Measurements from ENCODE around the gene RNPS1.

RNPS1 gene

DNA sequence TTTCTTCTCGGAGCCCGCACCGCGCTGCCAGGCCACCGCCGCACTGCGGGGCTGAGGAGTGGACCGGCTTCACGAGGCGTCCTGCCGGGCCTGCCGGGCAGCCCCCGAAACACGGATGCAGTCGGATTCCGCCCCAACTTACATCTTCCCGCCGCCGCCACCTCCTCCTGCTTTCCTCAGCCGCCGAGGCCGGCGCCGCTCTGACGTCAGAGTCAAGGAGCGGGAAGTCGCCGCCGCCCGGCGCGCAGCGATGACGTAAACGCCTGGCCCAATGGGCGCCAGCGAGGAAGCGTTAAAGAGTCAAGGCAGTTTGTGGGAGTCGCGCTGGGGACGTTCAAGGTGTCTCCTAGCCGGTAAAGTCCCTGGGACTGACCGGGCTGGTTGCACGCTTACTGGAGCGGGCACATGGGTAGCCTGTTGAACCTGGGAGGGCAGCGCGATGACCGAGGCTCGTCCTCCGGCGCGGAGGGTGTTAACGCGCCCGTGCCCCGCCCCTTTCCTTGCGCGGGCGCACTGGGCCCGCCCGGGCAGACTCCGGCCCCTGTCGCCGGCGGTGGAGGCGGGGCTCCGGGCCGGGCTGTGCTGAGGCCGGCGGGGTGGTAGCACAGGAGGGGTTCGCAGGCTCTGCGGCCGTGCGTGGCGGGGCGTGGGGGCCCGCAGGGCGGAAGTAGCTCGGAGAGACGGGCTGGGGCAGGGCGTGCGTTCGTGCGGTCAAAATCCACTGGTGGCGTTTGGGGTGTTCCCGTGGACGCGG, at the start of gene RNPS1:
RNPS1 (minus strand) TSS at position 214 of the 754 bp plus-strand sequence. CDS start 3,483 bp downstream, outside the sequence.
- peak; percentile 95 for DNase-seq

DNA sequence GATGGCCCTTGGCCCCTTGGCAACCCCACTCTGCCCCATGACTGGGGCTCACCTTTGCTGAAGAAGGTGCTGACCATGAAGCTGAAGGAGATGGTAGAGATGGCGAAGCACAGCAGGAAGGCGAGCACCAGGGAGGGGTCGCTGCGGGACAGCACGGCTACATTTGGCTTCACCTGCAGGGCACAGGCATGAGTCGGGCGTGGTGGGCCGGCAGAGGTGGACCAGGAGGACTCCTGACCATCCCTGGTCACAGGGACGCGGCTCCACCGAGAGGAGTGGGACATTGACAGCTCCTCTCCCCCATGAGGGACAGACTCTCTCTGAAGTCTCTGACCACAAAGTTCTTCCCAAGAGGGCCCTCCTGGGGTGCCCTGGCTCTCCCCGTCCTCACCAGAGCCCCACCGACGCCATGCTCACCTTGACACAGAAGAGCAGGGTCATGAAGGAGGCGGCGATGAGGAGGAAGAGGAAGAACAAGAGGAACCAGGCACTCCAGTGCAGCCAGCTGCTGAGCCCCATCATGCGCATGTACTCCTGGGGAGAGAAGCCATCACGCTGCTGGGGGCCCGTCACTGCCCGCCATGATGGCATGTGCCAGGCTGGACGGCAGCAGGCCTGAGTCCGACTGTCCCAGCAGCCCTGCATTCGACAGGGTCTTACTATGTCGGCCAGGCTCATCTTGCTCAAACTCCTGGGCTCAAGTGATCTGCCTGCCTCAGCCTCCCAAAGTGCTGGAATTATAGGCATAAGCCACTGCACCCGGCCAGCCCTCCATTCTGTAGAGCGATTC, 49.5 kb upstream of the RNPS1 start:
- no peak for DNase-seq

DNA sequence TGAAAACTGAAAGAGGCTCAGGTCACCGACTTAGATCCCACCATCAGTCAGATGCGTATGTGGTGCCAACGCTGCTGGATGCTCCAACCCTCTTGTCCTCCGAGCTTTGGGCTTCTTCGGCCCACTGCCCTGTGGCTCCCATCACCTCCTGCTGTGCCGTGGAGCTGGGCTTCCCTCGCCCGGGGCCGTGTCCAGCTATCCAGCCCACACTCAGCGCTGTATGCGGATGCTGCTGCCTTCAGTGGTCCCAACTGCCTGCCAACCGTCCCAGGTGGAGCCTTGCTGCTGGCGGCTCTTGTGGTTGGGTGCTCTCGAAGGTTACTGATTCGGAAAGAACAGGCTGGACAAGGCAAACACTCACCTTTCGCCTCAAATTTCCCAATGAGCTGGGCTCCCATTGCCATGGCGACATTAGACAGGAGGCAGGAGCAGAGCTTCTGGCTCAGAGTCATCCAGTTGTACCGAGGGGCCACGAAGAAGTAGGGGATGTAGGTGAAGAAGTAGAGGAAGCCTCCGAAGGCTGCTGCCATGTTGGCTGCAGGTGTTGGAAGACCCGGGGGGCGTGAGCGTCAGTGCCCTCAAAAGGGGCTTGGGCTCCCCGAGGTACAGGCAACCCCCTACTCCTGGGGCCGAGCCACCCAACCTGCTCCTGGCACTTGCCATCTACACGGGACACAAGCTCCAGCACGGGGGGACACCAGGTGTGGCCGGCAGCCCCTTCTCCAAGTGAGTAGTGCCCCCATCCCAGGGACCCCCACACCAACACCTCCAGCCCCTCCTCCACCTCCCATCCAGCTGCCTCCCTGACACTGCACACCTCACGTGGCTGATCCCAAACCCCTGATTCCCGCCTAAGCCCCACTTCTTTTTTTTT, 40.4 kb upstream of the RNPS1 start:
- DNase-seq, result no peak

- DNase-seq, result no peak
Measured at GRCh38 chr16:2299915-2300192, 31.9 kb upstream of the RNPS1 start.

DNA sequence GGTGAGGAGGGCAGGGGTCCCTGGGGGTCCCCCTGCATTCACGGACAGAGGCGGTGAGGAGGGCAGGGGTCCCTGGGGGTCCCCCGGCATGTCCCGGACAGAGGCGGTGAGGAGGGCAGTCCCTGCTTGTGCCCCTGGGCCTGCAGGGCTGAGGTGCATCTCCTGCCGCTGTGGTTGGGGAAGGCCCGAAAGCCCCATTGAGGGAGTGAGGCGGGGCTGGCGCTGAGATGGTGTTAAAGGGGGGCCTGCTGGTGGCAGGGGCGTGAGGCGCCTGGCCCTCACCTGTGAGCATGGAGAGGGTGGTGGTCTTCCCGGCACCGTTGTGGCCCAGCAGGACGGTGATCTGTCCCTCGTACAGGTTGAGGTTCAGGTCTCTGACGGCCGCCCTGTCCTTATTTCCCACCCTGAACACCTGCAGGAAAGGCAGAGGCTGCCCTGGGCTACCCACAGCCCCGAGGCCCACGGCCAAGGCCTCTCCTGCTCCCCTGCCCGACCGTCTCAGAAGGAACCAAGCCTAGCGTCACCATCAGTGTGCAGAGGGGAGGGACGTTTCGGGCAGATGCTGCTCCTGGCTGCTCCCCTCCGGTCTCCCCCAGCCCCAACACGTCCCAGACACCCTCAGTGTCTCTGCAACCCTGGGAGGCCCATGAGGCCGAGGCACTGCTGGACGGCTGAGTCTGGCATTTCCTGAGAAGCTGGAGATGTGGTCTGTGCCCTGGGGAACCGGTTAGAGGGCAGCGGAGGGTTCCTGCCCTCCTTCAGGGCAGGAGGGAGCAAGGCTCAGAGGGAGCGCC, 31.4 kb upstream of the RNPS1 start:
- no peak for DNase-seq

DNA sequence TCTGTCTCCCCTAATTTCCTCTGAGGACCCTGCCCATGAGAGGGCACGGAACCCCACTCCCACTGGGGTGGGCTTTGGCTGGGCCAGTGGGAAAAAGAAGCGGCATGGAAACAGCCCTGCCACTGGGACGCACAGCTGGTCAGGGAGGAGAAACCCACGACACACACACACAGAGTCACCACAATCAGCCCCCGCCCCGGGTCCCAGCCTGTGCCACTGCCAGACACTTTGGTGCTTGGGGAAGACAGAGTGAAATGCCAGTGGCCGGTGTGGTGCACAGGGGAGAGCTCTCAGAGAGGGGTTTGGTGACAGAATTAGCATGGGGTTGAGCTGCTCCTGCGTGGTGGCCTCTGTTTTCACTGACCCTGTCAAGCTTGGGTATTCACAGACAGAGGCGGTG, 30.7 kb upstream of the RNPS1 start:
- DNase-seq, result no peak

DNA sequence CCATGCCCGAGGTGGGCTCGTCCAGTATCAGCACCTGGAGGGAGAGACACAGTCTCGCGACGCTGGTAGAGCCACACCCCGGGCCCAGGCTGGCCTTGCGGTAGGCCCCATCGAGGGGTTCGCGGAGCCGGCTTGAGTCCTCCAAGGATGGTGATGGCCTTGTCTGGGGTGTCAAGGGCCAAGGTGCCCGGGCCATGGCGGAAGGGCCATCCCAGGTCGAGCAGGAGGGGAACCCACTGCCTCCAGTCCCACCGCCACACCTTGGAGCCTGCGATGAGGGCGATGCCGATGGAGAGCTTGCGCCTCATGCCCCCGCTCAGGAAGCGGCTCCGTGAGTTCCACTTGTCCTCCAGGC, 29.6 kb upstream of the RNPS1 start:
- DNase-seq, result no peak

DNA sequence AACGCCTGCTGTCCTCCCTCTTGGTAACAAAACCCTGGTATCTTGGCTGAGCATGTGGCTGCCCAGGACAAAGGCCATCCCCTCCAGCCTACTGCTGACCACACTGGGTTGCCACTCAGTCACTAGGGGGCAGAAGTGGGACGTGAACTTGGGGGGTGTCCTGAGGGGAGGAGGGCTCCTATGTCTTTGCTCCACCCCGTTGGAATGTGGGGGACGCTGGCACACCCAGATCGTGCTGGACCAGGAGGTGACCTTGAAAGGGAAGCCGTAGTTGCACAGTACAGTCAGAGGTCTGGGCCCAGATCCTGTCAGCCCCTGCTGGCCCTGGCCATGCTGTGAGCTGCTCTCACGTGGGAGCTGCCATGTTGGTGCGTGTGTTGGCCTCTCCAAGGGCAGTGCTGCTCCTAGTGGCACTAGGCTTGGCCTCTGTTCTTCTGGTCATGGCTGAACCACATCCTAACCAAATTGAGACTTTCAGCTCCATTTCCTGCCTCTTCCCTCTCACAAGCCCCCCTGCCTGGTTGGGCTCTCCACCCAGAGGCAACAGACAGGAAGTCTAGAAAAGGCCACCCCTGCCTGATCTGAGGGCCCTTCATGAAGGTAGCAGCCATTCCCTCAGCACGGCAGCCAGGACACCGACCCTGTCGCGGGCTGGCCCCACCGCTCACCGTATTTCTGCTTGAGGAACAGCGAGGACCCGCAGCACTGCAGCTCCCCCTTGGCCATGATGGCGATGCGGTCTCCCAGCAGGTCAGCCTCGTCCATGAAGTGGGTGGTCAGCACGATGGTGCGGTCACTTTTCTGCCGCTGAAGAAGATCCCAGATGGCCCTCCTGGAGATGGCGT, 29.0 kb upstream of the RNPS1 start:
- DNase-seq, result no peak

DNA sequence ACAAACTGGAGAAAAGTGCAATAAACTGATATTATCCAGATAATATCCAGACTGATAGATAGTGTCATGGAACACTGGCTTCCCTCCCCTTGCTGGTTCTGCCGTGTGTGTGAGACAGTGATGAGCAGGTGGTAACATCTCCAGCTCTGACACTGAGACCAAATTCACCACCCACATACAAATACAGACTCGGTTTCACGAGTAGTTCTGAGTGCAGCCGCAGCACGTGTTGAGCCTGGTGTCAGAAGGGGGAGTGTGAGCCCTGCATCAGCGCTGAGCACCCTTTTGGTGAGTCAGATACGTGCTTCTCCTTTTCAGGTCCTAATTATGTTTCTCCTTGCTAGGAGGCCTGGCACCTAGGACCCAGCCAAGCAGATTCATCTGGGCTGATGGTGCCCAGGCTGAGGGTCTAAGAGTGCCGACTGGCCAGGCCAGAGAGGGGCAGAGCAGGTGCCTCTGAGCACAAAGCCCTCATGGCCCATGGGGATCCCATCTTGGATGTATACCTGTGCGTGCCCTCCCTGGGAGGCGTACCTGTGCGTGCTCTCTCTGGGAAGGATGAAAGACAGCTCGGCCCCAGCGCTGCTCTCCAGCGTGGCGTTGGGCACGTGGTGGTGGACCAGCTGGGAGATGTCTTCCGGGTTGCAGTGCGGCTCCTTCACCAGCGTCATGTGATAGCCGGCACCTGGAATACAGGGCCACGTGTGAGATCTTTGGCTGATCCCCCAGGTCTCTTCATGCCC, 27.3 kb upstream of the RNPS1 start:
- DNase-seq, result no peak

DNA sequence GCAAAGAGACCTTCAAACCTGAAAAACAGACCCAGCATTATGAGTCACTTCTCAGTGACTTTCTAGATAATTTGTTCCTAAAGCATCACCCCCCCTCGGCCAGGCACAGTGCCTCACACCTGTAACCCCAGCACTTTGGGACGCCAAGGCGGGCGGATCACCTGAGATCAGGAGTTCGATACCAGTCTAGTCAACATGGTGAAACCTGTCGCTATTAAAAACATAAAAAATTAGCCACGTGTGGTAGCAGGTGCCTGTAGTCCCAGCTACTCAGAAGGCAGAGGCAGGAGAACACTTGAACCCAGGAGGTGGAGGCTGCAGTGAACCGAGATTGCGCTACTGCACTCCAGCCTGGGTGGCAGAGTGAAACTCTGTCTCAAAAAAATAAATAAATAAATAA, 24.3 kb upstream of the RNPS1 start:
- DNase-seq, result no peak

GRCh38 chr16:2289282-2289681, 21.4 kb upstream of the RNPS1 start:
- no peak for DNase-seq

DNA sequence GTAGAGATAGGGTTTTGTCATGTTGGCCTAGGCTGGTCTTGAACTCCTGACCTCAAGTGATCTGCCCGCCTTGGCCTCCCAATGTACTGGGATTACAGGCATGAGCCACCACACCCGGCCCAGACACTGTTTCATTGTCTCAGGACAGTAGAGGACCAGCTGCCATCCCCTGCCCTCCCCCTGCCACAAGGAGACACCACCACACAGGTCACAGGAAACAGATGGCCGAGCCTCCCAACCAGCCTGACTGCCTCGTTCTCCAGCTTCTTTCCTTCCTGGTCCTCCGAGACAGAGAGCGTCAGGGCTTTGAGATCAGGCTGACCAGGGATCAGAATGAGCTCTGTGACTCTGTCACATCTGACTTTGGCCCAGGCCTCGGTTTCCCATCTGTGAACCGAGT, 20.8 kb upstream of the RNPS1 start:
- no peak for DNase-seq

GRCh38 chr16:2287916-2288547, 20.1 kb upstream of the RNPS1 start:
- no peak for DNase-seq

GRCh38 chr16:2286550-2286949, 18.6 kb upstream of the RNPS1 start:
- no peak for DNase-seq

GRCh38 chr16:2285731-2286191, 17.8 kb upstream of the RNPS1 start:
- DNase-seq, result no peak

DNA sequence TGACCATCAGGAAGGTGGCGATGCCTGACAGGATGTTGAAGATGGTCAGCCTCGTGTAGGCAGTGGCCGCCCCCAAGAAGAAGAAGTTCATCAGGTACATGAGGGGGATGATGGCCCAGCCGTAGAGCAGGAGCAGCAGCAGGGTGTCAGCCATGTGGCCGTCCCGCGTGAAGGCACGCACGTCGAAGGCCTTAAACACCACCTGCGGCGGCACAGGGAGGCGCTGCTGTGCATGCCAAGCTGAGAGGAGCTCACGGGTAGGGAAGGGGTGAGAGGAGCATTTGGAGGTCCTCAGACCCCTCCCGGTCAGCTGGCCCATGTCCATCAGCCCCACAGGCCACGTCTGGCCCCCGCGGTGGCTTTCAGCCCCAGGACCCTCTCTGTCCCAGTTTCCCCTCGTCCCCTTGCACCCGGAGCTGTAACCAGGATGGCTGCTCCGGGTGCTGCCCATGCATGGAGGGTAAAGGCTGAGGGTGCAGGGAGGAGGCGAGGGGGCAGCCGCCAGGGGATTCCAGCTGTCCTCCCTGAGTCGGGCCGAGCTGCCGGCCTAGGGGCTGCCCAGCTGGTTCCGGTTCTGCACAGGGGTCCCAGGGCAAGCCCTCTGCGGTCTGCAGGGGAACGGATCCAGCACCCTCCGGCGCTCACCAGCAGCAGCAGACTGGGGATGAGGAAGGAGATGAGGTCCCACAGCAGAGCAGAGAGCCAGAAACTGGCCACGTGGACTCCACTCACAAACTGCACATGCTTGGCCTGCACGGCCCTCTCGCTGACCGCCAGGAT, 17.1 kb upstream of the RNPS1 start:
- no peak for DNase-seq

DNA sequence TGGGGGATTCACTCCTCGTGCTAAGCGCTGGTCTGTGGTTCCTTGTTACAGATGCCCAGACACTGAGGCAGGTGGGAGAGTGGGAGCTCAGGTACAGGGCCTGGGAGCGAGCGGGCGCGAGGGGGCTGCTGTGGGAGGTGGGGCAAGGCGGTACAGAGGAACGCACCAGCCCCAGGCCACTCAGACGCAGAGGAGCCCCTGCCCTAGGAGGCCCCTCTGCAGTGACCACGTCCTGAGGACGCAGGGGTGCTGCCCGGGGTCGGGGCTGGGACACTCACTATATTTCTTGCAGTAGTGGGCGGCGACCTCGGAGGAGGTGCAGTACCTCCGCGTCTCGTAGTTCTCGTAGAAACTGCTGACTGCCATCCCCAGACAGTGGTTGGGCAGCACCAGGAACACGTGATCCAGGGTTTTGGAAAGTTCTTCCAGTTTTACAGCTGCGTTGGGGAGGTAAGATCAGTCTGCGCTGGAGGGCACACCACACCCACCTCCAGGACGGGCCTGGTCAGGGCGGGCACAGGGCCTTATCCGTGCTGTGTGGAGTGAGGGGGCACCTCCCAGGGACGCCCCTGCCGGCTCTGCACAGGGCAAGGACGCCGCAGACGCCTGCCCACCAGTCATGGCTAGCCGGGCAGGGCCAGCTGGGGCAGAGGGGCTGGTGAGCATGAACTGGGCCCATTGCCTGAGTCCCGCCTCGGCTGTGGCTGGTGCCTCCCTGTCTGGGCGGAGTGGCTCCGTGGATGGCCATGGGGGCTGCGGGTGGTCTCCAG, 16.3 kb upstream of the RNPS1 start:
- no peak for DNase-seq

DNA sequence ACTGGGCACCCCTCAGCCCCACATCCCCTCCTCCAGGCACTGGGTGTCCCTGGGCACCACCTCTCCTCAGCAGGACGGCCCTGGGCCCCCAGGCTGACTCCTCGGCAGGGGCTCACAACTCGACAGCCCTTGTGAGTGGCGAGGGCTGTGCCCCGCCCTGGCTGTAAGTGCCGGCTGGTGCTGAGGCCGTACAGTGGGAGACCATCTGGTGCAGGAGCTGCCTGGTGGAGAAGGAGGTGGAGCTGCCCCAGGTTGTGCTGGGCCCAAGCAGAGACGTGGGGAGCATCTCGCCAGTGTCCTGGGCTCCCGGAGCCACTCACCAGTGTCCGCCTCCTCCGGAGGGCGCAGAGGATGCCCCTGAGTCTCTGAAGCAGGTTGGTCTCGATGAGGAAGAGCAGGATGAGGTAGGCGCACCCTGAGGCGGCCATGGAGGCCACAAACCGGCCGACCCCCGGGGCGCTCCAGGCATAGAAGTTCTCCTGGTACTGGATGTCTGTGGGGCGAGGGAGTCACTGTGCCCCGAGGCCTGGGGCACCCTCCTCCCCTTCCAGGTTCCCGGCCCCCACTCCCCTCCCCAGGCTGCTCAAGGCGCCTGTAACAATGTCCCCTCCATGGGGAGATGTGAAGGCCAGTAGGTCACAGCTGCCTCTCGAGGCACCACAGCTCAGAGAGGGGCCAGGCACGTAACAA, 15.1 kb upstream of the RNPS1 start:
- DNase-seq, result no peak
